ENCODE measurements around the gene MID1. TPM values are rescaled to one million over a fixed set of nuclear protein-coding genes. Genes with fewer than 3 reads are reported as not detected.

Gene MID1
- total RNA-seq, 1 experiment from 2014 or later, result 32.4 TPM

GRCh38 chrX:10482261-10482660 lies 138.1 kb downstream of the MID1 start:
- ChIA-PET POLR2A (no interaction called here), CTCF (no interaction called here)
- Histone ChIP-seq H3K9me3 (ENCODE audit: control insufficient read depth, insufficient read depth, low read depth, low read length) (no peaks in the 10 kb centered on the region), H3K36me3 (ENCODE audit: control insufficient read depth, insufficient read depth, low read length) (no peaks in the 10 kb centered on the region), H3K4me1 (ENCODE audit: control insufficient read depth, insufficient read depth, low read length) (no peaks in the 10 kb centered on the region), H3K4me3 (ENCODE audit: low read depth in 2 of 2, low read length in 2 of 2) (no peak overlapping the region), H3K27ac (ENCODE audit: low read length) (no peak overlapping the region), H3K27me3 (ENCODE audit: control insufficient read depth, insufficient read depth, low read length) (no peaks in the 10 kb centered on the region)
- no TSS peak for BruUV-seq (replicated peaks)
- DNase-seq (ENCODE audit: low read depth, low spot score) (no peak), ATAC-seq (no peak)
- TF ChIP-seq, protein P1, sequence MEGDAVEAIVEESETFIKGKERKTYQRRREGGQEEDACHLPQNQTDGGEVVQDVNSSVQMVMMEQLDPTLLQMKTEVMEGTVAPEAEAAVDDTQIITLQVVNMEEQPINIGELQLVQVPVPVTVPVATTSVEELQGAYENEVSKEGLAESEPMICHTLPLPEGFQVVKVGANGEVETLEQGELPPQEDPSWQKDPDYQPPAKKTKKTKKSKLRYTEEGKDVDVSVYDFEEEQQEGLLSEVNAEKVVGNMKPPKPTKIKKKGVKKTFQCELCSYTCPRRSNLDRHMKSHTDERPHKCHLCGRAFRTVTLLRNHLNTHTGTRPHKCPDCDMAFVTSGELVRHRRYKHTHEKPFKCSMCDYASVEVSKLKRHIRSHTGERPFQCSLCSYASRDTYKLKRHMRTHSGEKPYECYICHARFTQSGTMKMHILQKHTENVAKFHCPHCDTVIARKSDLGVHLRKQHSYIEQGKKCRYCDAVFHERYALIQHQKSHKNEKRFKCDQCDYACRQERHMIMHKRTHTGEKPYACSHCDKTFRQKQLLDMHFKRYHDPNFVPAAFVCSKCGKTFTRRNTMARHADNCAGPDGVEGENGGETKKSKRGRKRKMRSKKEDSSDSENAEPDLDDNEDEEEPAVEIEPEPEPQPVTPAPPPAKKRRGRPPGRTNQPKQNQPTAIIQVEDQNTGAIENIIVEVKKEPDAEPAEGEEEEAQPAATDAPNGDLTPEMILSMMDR (IDR thresholded peaks at IDR 0.05), result no peak
- no peak for TF ChIP-seq TCF7L2 (IDR thresholded peaks at IDR 0.05; ENCODE audit: low read depth, low read length)
- no peak for TF ChIP-seq POLR2AphosphoS5 (IDR thresholded peaks at IDR 0.05; ENCODE audit: low read depth, low read length)
- TF ChIP-seq SIN3A (IDR thresholded peaks at IDR 0.05; ENCODE audit: borderline replicate concordance, insufficient read depth, low read depth, low read length), result no peak
- TF ChIP-seq, protein P2, sequence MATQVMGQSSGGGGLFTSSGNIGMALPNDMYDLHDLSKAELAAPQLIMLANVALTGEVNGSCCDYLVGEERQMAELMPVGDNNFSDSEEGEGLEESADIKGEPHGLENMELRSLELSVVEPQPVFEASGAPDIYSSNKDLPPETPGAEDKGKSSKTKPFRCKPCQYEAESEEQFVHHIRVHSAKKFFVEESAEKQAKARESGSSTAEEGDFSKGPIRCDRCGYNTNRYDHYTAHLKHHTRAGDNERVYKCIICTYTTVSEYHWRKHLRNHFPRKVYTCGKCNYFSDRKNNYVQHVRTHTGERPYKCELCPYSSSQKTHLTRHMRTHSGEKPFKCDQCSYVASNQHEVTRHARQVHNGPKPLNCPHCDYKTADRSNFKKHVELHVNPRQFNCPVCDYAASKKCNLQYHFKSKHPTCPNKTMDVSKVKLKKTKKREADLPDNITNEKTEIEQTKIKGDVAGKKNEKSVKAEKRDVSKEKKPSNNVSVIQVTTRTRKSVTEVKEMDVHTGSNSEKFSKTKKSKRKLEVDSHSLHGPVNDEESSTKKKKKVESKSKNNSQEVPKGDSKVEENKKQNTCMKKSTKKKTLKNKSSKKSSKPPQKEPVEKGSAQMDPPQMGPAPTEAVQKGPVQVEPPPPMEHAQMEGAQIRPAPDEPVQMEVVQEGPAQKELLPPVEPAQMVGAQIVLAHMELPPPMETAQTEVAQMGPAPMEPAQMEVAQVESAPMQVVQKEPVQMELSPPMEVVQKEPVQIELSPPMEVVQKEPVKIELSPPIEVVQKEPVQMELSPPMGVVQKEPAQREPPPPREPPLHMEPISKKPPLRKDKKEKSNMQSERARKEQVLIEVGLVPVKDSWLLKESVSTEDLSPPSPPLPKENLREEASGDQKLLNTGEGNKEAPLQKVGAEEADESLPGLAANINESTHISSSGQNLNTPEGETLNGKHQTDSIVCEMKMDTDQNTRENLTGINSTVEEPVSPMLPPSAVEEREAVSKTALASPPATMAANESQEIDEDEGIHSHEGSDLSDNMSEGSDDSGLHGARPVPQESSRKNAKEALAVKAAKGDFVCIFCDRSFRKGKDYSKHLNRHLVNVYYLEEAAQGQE (IDR thresholded peaks at IDR 0.05; ENCODE audit: insufficient read depth in 1 of 2, low read depth in 2 of 2, low read length in 1 of 2), result no peak
- in situ Hi-C loops (cut with HindIII; ENCODE audit: low pct_unique_long_range_greater_than_20kb, low sequenced_read_pairs), result no loop called here
- intact Hi-C loops (cut with micrococcal nuclease; ENCODE audit: unreplicated experiment), result no loop called here

GRCh38 chrX:10480861-10481260 lies 139.5 kb downstream of the MID1 start:
- H3K9me3 ChIP-seq (ENCODE audit: control insufficient read depth, insufficient read depth, low read depth, low read length), result no peaks in the 10 kb centered on the region
- H3K27me3 ChIP-seq (ENCODE audit: control insufficient read depth, insufficient read depth, low read length), result no peaks in the 10 kb centered on the region
- intact Hi-C loops (cut with micrococcal nuclease; ENCODE audit: unreplicated experiment), result no loop called here
- no peak overlapping the region for H3K4me3 ChIP-seq (ENCODE audit: low read depth in 2 of 2, low read length in 2 of 2)
- DNase-seq (ENCODE audit: low read depth, low spot score) (no peak), ATAC-seq (no peak)
- CTCF ChIA-PET, result no interaction called here
- no peaks in the 10 kb centered on the region for H3K4me1 ChIP-seq (ENCODE audit: control insufficient read depth, insufficient read depth, low read length)
- no peaks in the 10 kb centered on the region for H3K36me3 ChIP-seq (ENCODE audit: control insufficient read depth, insufficient read depth, low read length)
- H3K27ac ChIP-seq (ENCODE audit: low read length), result no peak overlapping the region
- TF ChIP-seq, protein P2 (IDR thresholded peaks at IDR 0.05; ENCODE audit: insufficient read depth in 1 of 2, low read depth in 2 of 2, low read length in 1 of 2), result no peak
- no peak for TF ChIP-seq SIN3A (IDR thresholded peaks at IDR 0.05; ENCODE audit: borderline replicate concordance, insufficient read depth, low read depth, low read length)
- TF ChIP-seq POLR2AphosphoS5 (IDR thresholded peaks at IDR 0.05; ENCODE audit: low read depth, low read length), result no peak
- TF ChIP-seq, protein P1 (IDR thresholded peaks at IDR 0.05), result no peak
- TF ChIP-seq TCF7L2 (IDR thresholded peaks at IDR 0.05; ENCODE audit: low read depth, low read length), result no peak
- POLR2A ChIA-PET, result no interaction called here
- in situ Hi-C loops (cut with HindIII; ENCODE audit: low pct_unique_long_range_greater_than_20kb, low sequenced_read_pairs), result no loop called here
- no TSS peak for BruUV-seq (replicated peaks)
